Stimulated activated CD4-positive, alpha-beta T cell treated with anti-CD3 and anti-CD28 coated beads, Interleukin-4, amount 100 ng/mL, for 4 hours (primary cell): ENCODE data around the gene PSMD13.
A peak's percentile ranks its signal among the peaks of the same experiment; 100 is the strongest.
"Not testable (repeated sequence)": the region's sequence is repeated elsewhere in the genome, so short reads cannot be mapped to it uniquely, and the experiment has no call there.

Experiments
- DNase-seq, 2 experiments: peaks; one replicate each; pipeline ENCODE4 v3.0.0-alpha.2; 2020

PSMD13 gene

GRCh38 chr11:236774-237767, at the start of gene PSMD13:
Gene PSMD13, plus strand, starts transcription at chr11:236976. Its CDS starts 74 bp downstream, at chr11:237050.
- DNase-seq: peak; percentile 82 to 87

DNA sequence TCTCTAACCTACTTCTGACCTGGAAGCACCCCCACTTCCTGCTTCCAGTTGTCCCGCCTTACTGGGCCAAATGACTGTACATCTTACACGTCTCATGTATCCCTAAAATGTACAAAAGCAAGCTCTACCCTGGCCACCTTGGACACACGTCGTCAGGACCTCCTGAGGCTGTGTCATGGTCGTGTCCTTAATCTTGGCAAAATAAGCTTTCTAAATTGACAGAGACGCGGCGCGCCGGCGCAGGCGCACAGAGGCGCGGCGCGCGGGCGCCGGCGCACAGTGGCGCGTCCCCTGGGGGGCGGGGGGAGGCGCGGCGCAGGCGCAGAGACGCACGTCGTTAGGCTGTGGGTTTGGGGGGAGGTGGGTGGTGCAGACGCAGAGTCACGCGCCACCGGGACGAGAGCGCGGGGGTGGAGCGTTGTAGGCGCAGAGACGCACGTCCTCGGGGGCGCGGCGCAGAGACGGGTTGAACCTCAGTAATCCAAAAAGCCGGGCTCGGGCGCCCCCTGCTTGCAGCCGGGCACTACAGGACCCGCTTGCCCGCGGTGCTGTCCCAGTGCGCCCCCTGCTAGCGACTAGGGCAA, 47.5 kb upstream of the PSMD13 start:
- DNase-seq: not testable (repeated sequence)

DNA sequence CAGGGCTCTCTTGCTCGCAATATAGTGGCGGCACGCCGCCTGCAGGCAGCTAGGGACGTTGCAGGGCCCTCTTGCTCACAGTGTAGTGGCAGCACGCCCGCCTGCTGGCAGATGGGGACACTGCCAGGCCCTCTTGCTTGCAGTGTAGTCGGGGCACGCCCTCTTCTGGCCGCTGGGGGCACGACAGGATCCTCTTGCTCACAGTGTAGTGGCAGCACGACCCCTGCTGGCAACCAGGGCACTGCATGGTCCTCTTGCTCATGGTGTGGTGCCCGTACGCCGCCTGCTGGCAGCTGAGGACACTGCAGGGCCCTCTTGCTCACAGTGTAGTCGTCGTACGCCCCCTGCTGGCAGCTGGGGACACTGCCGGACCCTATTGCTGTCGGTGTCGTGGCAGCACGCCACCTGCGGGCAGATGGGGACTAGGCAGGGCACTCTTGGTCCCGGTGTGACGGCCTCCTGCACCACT, 46.9 kb upstream of the PSMD13 start:
- DNase-seq: not testable (repeated sequence)

- not testable (repeated sequence) for DNase-seq
Observed at GRCh38 chr11:190546-190945, 46.2 kb upstream of the PSMD13 start.

- peak; percentile 36 to 41 for DNase-seq
Observed at GRCh38 chr11:191490-192478, 45.0 kb upstream of the PSMD13 start.

GRCh38 chr11:192674-193128, 44.1 kb upstream of the PSMD13 start, which contains the start of gene SCGB1C1:
Gene SCGB1C1, plus strand, starts transcription at chr11:193078. Its CDS starts 22 bp downstream, at chr11:193100.
- DNase-seq: not testable (repeated sequence)

DNA sequence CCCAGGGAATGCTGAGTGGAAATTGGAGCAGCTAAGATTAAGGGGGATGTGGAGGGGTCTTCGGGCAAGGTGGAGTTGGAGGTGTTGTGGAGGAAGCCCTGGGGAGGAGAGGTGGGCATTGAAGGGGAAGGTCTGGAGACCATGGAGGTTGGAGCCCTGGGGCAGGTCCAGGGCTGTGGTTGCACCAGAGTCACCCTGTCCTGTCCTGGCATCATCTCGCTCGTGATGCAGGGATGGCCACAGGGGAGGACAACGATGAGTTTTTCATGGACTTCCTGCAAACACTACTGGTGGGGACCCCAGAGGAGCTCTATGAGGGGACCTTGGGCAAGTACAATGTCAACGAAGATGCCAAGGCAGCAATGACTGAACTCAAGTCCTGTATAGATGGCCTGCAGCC, 43.3 kb upstream of the PSMD13 start:
- DNase-seq: not testable (repeated sequence)

GRCh38 chr11:196786-197731, 39.7 kb upstream of the PSMD13 start:
- DNase-seq: no peak

- no peak for DNase-seq
Observed at GRCh38 chr11:197741-198235, 39.0 kb upstream of the PSMD13 start.

GRCh38 chr11:198236-198806, 38.5 kb upstream of the PSMD13 start:
- DNase-seq: no peak

- DNase-seq: no peak
Observed at GRCh38 chr11:199004-199581, 37.7 kb upstream of the PSMD13 start.

GRCh38 chr11:199782-200181, 37.0 kb upstream of the PSMD13 start:
- no peak for DNase-seq

DNA sequence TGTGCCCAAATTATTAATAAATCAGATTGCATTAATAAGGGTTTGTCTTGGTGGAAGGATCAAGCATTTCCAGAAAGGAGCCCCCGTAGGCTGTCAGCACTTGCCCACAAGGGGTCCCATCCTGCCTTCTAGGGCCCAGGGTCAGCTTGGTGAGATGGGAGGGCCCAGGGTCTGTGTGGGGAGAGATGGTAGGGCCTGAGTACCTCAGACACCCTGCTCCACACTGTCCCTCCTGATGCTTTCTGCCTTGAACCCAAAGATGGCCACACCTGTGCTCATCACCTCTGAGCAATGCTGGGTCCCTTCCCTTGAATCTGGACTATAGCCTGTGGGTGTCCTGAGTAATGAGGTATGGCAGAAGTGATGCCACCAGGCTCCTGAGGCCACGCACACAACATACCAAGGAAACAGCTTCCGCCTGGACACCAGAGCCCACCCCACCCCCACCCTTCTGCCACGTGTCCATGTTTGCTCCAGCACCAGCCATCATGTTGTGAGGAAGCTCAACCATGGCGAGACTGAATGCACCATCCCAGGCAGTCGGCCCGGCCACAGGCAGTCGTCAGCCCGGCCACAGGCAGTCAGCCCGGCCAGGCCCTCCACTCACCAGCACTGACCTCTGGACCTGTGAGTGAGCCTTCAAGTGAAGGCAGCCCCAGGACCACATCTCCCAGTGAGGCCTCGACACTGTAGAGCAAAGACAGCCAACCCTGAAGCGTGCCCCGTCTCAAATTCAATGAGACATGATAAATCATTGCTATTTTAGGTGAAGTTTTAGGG, 36.4 kb upstream of the PSMD13 start:
- DNase-seq: no peak

DNA sequence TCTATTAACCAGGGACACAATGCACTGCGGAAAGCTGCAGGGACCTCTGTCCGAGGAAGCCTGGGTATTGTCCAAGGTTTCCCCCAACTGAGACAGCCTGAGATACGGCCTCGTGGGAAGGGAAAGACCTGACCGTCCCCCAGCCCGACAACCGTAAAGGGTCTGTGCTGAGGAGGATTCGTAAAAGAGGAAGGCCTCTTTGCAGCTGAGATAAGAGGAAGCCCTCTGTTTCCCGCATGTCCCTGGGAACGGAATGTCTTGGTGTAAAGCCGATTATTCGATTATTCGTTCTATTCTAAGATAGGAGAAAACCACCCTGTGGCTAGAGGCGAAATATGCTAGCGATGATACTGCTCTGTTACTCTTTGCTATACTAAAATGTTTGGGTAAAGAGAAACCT, 34.8 kb upstream of the PSMD13 start:
- no peak for DNase-seq

DNA sequence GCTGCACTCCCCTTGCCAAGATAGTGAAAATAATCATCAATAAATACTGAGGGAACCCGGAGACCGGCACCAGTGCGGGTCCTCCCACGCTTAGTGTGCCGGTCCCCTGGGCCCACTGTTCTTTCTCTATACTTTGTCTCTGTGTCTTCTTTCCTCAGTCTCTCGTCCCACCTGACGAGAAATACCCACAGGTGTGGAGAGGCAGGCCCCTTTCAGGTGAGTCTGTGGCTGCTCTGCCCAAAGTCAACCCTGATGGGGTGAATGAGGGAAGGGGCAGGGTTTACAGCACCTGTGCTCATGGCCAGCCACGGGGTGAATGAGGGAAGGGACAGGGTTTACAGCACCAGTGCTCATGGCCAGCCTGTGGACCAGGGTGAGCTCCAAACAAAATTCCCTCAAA, 34.3 kb upstream of the PSMD13 start:
- DNase-seq: no peak

GRCh38 chr11:203056-203944, 33.5 kb upstream of the PSMD13 start:
- DNase-seq: no peak

- DNase-seq: no peak
Observed at GRCh38 chr11:203945-204586, 32.7 kb upstream of the PSMD13 start.

DNA sequence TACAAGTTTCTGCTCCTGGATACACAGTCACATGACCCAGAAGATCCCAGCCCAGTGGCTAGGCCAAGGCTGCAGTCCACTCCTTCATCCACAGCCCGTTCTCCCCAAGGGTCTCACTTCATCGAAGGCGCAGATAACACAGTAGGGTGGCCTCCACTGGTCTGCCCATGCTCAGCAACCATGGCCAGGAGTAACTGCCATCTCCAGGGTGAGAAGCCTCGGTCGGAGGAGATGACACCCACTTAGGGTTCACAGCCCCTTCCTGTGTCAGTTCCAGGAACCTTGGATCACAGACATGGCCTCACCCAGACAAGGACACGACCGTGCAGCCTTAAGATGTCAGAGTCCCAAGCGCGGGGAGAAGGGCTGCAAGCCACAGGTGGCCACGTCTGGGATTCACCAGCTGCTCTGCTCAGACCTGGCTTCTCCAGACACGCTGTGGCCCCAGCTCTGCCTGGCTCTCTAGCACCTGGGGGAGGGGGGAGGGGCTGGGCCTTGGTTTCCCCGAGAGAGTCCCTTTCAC, 32.1 kb upstream of the PSMD13 start:
- no peak for DNase-seq
